Left renal cortex interstitium (tissue), 4 donors: ENCODE measurements around the gene KANK2. TPM values are rescaled to one million over a fixed set of nuclear protein-coding genes. Genes with fewer than 3 reads are reported as not detected.
"Not testable (repeated sequence)": the region's sequence is repeated elsewhere in the genome, so short reads cannot be mapped to it uniquely, and the experiment has no call there.

Experiments
- DNase-seq, 4 donors: peaks; one replicate each; pipeline ENCODE4 v3.0.0-alpha.2; 2013; ENCODE audit warnings: low read depth in 4 of 4, low spot score in 2 of 4, missing footprints in 1 of 4
- polyA plus RNA-seq, 4 donors: library from polyadenylated mRNA; unstranded; fragments of 120-200 nt; gene quantifications; one replicate each; pipeline ENCODE4 v1.2.1, GENCODE V29; 2013; ENCODE audit not compliant: insufficient read length in 4 of 4

KANK2 gene
- polyA plus RNA-seq, 4 donors = 114 to 142 (median 133) TPM

- DNase-seq = peak in 2 of 4 donors; percentile 66 to 76
Observed at GRCh38 chr19:11142528-11143171, 54.7 kb downstream of the KANK2 start.

GRCh38 chr19:11141937-11142527, 55.3 kb downstream of the KANK2 start:
- no peak for DNase-seq

- DNase-seq = no peak
Observed at GRCh38 chr19:11140896-11141295, 56.4 kb downstream of the KANK2 start.

GRCh38 chr19:11140023-11140538, 57.3 kb downstream of the KANK2 start:
- DNase-seq = not testable (repeated sequence)

GRCh38 chr19:11138601-11139300, 58.6 kb downstream of the KANK2 start:
- DNase-seq = no peak

- peak in 2 of 4 donors; percentile 80 to 81 for DNase-seq
Observed at GRCh38 chr19:11137542-11138384, 59.6 kb downstream of the KANK2 start.

- DNase-seq = no peak
Observed at GRCh38 chr19:11136400-11137101, 60.8 kb downstream of the KANK2 start.

GRCh38 chr19:11131471-11131870, 65.9 kb downstream of the KANK2 start:
- no peak for DNase-seq

GRCh38 chr19:11130824-11131455, 66.4 kb downstream of the KANK2 start:
- DNase-seq = no peak

- DNase-seq = no peak
Observed at GRCh38 chr19:11127905-11128304, 69.4 kb downstream of the KANK2 start.

- DNase-seq = peak in 1 of 4 donors; percentile 76
Observed at GRCh38 chr19:11125994-11126685, 71.2 kb downstream of the KANK2 start.

- not testable (repeated sequence) for DNase-seq
Observed at GRCh38 chr19:11124157-11124556, 73.2 kb downstream of the KANK2 start.

GRCh38 chr19:11123114-11123513, 74.2 kb downstream of the KANK2 start:
- no peak for DNase-seq

- DNase-seq = not testable (repeated sequence)
Observed at GRCh38 chr19:11121963-11122362, 75.4 kb downstream of the KANK2 start.

GRCh38 chr19:11116507-11116906, 80.8 kb downstream of the KANK2 start:
- DNase-seq = no peak

GRCh38 chr19:11115895-11116446, 81.4 kb downstream of the KANK2 start:
- no peak for DNase-seq

GRCh38 chr19:11115042-11115441, 82.3 kb downstream of the KANK2 start:
- no peak for DNase-seq
